IPS-NIHi7 (cell line): Measurements from ENCODE around the gene F8A2.
"Not testable (repeated sequence)": the region's sequence is repeated elsewhere in the genome, so short reads cannot be mapped to it uniquely, and the experiment has no call there.

ENCODE experiments used
- DNase-seq: peaks from one replicate; pipeline ENCODE4 v3.0.0; 2012; ENCODE audit warnings: mixed read lengths; ENCODE audit errors: extremely low spot score

F8A2 gene

GRCh38 chrX:155381843-155382528 lies at the start of gene F8A2:
Gene F8A2, plus strand, starts transcription at chrX:155382095. Its CDS starts 20 bp downstream, at chrX:155382115.
- not testable (repeated sequence) for DNase-seq

- no peak for DNase-seq
Measured at GRCh38 chrX:155333544-155334100, 48.3 kb upstream of the F8A2 start.

GRCh38 chrX:155334486-155335336 lies 47.2 kb upstream of the F8A2 start, which contains the start of gene CLIC2:
Gene CLIC2, minus strand, starts transcription at chrX:155334614. Its CDS starts 187 bp downstream, at chrX:155334427.
- DNase-seq, result no peak

DNA sequence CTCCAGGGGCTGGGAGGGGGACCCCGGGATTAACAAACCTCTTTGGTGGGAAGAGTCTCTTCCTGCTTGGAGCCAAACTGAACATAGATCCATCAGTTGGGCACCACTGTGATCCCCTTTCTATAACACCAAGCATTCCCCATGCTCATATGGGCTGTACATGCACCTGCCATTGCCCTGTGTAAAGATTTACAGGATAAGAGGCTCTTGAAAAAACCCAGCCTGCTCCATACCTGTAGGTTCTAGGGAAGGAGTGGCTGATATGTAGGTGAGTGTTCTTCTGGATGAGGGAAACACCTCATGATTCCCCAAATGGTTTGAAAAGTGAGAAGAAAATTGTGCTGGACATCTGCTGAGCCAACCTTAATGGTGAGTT lies 46.6 kb upstream of the F8A2 start:
- DNase-seq, result not testable (repeated sequence)

DNA sequence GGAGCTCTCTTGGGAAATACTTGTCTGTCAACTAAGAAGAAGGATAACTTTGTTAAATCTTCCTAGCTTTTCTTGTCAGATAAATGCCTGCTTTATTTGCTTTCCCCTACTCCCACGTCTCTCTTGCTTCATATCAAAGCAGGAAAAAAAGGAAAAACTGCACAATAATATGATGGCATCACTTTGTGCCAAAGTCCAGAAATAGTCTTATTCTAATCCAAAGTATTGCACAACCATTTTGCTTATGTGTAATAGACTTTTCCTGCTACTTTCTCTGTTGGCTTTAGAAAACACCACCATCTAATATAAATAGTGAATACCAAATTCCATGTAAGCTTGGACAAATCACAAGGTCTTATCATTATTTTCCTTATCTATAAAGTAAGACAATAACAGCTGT lies 36.2 kb upstream of the F8A2 start:
- not testable (repeated sequence) for DNase-seq

GRCh38 chrX:155349448-155349847 lies 32.4 kb upstream of the F8A2 start:
- not testable (repeated sequence) for DNase-seq

- not testable (repeated sequence) for DNase-seq
Measured at GRCh38 chrX:155363712-155364111, 18.2 kb upstream of the F8A2 start.

DNA sequence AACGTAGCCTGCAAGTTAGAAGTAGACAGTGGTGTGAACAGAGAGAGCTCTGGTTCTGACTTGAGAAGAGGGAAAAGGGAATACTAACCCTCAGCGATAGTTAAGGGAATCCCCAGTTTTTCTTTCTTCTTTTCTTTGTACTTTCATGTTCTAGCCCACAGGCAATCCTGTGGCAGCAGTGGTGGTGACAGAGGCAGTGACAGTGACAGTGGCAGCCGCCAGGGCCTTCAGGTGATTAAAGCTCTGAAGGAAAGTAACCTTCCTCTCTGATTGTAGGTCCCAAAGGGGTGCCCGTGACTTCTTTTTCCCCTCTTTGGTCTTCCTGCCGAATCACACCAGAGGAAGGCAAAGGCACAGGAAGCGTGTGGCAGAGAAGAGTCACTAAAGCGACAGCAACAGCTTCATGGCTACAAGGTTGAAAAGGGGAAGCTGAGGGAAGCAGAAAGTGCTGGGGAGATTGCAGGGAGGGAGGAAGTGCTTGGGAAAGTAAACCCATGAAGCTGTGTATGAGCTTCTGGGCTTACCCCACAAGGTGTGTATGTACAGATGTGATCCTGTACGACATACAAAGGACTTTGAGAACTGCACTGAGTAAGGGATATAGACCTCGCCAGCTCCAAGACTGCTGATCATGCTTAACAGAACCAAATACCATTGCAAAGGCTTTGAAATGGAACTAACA lies 8.0 kb upstream of the F8A2 start:
- DNase-seq, result not testable (repeated sequence)

- DNase-seq, result not testable (repeated sequence)
Measured at GRCh38 chrX:155379802-155380201, 2.1 kb upstream of the F8A2 start.

- not testable (repeated sequence) for DNase-seq
Measured at GRCh38 chrX:155382529-155382967, 653 bp downstream of the F8A2 start.

GRCh38 chrX:155389634-155390033 lies 7.7 kb downstream of the F8A2 start:
- DNase-seq, result no peak

- not testable (repeated sequence) for DNase-seq
Measured at GRCh38 chrX:155394747-155395276, 12.9 kb downstream of the F8A2 start.

- DNase-seq, result no peak
Measured at GRCh38 chrX:155406429-155406828, 24.5 kb downstream of the F8A2 start.

GRCh38 chrX:155417769-155418168 lies 35.9 kb downstream of the F8A2 start:
- DNase-seq, result no peak
